Stimulated activated naive CD8-positive, alpha-beta T cell treated with anti-CD3 and anti-CD28 coated beads, Interleukin-15, Interleukin-2, amounts not matched to agents 100 U/mL and 50 U/mL, for 24 hours (primary cell): ENCODE measurements around the gene FIGLA.
A peak's percentile ranks its signal among the peaks of the same experiment; 100 is the strongest.

ENCODE experiments used
- ATAC-seq: fragments of 150-1000 bp; cut with Tn5 transposase; one replicate; pipeline ENCODE4 v1.10.0; 2021
- DNase-seq: peaks from one replicate; pipeline ENCODE4 v3.0.0; 2021

Gene FIGLA

GRCh38 chr2:70775141-70775540 lies 15.3 kb downstream of the FIGLA start:
- ATAC-seq (no peak), DNase-seq (no peak)

- ATAC-seq, result no peak
- no peak for DNase-seq
These were observed 17.8 kb downstream of the FIGLA start for GRCh38 chr2:70772486-70773155.

- no peak for ATAC-seq
- no peak for DNase-seq
These were observed 19.0 kb downstream of the FIGLA start for GRCh38 chr2:70771446-70771845.

- DNase-seq, result no peak
- ATAC-seq, result no peak
These were observed 21.0 kb downstream of the FIGLA start for GRCh38 chr2:70769450-70769849.

GRCh38 chr2:70768590-70769085 lies 21.8 kb downstream of the FIGLA start:
- DNase-seq (no peak), ATAC-seq (no peak)

GRCh38 chr2:70767699-70768589 lies 22.5 kb downstream of the FIGLA start, which contains the start of gene ADD2:
TSS of gene ADD2 (minus strand) at chr2:70768200. CDS start at chr2:70706408, 61,792 bp downstream.
- ATAC-seq, result peak; percentile 74
- peak; percentile 63 for DNase-seq

GRCh38 chr2:70767079-70767698 lies 23.3 kb downstream of the FIGLA start:
- DNase-seq (peak; percentile 26), ATAC-seq (peak; percentile 24)

- ATAC-seq (no peak), DNase-seq (no peak)
These were observed 23.9 kb downstream of the FIGLA start for GRCh38 chr2:70766357-70767078.

GRCh38 chr2:70765507-70765906 lies 24.9 kb downstream of the FIGLA start:
- no peak for ATAC-seq
- no peak for DNase-seq

GRCh38 chr2:70759446-70759845 lies 31.0 kb downstream of the FIGLA start:
- DNase-seq, result no peak
- no peak for ATAC-seq

GRCh38 chr2:70757966-70758365 lies 32.5 kb downstream of the FIGLA start:
- DNase-seq (no peak), ATAC-seq (no peak)

GRCh38 chr2:70757360-70757759 lies 33.1 kb downstream of the FIGLA start:
- no peak for DNase-seq
- ATAC-seq, result no peak

- ATAC-seq (no peak), DNase-seq (no peak)
These were observed 34.3 kb downstream of the FIGLA start for GRCh38 chr2:70756128-70756527.

- DNase-seq, result no peak
- ATAC-seq, result no peak
These were observed 36.5 kb downstream of the FIGLA start for GRCh38 chr2:70753902-70754301.

GRCh38 chr2:70753031-70753430 lies 37.4 kb downstream of the FIGLA start:
- ATAC-seq, result no peak

GRCh38 chr2:70752396-70752795 lies 38.0 kb downstream of the FIGLA start:
- no peak for DNase-seq
- no peak for ATAC-seq

More at GRCh38 chr2:70753031-70753430, 37.4 kb downstream of the FIGLA start:
- no peak for DNase-seq

GRCh38 chr2:70751881-70752280 lies 38.6 kb downstream of the FIGLA start:
- no peak for ATAC-seq

GRCh38 chr2:70750320-70750719 lies 40.1 kb downstream of the FIGLA start:
- DNase-seq, result no peak
- no peak for ATAC-seq

More at GRCh38 chr2:70751881-70752280, 38.6 kb downstream of the FIGLA start:
- no peak for DNase-seq

GRCh38 chr2:70748002-70748784 lies 42.2 kb downstream of the FIGLA start:
- DNase-seq, result no peak
- no peak for ATAC-seq

GRCh38 chr2:70747284-70747683 lies 43.2 kb downstream of the FIGLA start:
- ATAC-seq (no peak), DNase-seq (no peak)
